HCT116 (cell line): Measurements from ENCODE around the gene FSHB. TPM values are rescaled to one million over a fixed set of nuclear protein-coding genes. Genes with fewer than 3 reads are reported as not detected.

Experiments used
- ATAC-seq: fragments of 200-7000 bp; cut with Tn5 transposase; 2 replicates; pipeline ENCODE4 v1.9.1; 2020; ENCODE audit warnings: mild to moderate bottlenecking, moderate library complexity
- BruUV-seq: library from RNA; stranded (reverse); fragments of 400-500 nt; replicated peaks from 2 replicates; lab custom pipeline; 2021; lab: Mats Ljungman, UMichigan
- CTCF ChIA-PET: fragments of 300-600 bp; sonication (Branson Sonifier 250); formaldehyde crosslinking; loops from one replicate; lab custom pipeline; 2021; ENCODE audit warnings: antibody characterized with exemption; lab: Charles Lee
- POLR2A ChIA-PET: fragments of 300-600, 350-600 bp; sonication (Branson Sonifier 250); formaldehyde crosslinking; loops from one replicate; lab custom pipeline; 2021; ENCODE audit warnings: antibody characterized with exemption; lab: Charles Lee
- RAD21 ChIA-PET, 2 experiments: fragments of 300-600 bp; sonication (Branson Sonifier 250); formaldehyde crosslinking; loops; one replicate each; lab custom pipeline; 2023; ENCODE audit warnings: low total read pairs in 2 of 2; ENCODE audit not compliant: uncharacterized antibody in 2 of 2, unreplicated experiment in 2 of 2, low non-redundant PET in 1 of 2; lab: Charles Lee
- DNase-seq: peaks from one replicate; pipeline ENCODE4 v3.0.0-alpha.2; 2010; ENCODE audit warnings: low read depth, low spot score
- H2AFZ ChIP-seq: fragments of 200-600 bp; shearing (Covaris generic), sonication (generic); 2 replicates; pipeline ENCODE4 v1.6.1; 2017; ENCODE audit warnings: low read depth, mixed run types, mixed read lengths, antibody characterized with exemption, low read length; ENCODE audit not compliant: poor library complexity, severe bottlenecking
- H3K27ac ChIP-seq: 2 replicates; pipeline ENCODE4 v1.5.1; 2012; ENCODE audit warnings: low read depth, low read length
- H3K27me3 ChIP-seq: fragments of 200-600 bp; sonication (generic); 2 replicates; pipeline ENCODE4 v1.6.1; 2016; ENCODE audit warnings: mixed run types, low read length, mixed read lengths; ENCODE audit not compliant: insufficient read depth
- H3K36me3 ChIP-seq, 2 experiments: fragments of 200-500 bp in 1 of 2; fragments of 200-600 bp in 1 of 2; sonication (Bioruptor generic) in 1 of 2; sonication (generic) in 1 of 2; 2 replicates each; pipeline versions ENCODE4 v1.5.1 to v1.6.1; 2014 to 2016; ENCODE audit warnings: low read length in 2 of 2, inconsistent platforms in 1 of 2, mixed read lengths in 1 of 2, mixed run types in 1 of 2; ENCODE audit not compliant: insufficient read depth in 2 of 2, control insufficient read depth in 1 of 2
- H3K4me1 ChIP-seq, 2 experiments: fragments of 200-600 bp in 1 of 2; sonication (generic) in 1 of 2; 2 replicates each; pipeline versions ENCODE4 v1.5.1 to v1.6.1; 2012 to 2017; ENCODE audit warnings: low read length in 2 of 2, inconsistent platforms in 1 of 2, mild to moderate bottlenecking in 1 of 2, mixed read lengths in 1 of 2, mixed run types in 1 of 2, moderate library complexity in 1 of 2; ENCODE audit not compliant: insufficient read depth in 2 of 2, control insufficient read depth in 1 of 2
- H3K4me2 ChIP-seq: fragments of 200-600 bp; sonication (generic); 2 replicates; pipeline ENCODE4 v1.6.1; 2017; ENCODE audit warnings: mixed run types, low read length, mixed read lengths
- H3K4me3 ChIP-seq, 2 experiments: fragments of 200-600 bp in 1 of 2; sonication (generic) in 1 of 2; replicated peaks in 1 of 2; 2 replicates each; pipeline ENCODE4 v1.5.1; 2011 to 2016; ENCODE audit warnings: low read length in 2 of 2, control low read depth in 1 of 2, low read depth in 1 of 2, mild to moderate bottlenecking in 1 of 2, mixed read lengths in 1 of 2, mixed run types in 1 of 2
- H3K79me2 ChIP-seq: fragments of 200-600 bp; sonication (generic); 2 replicates; pipeline ENCODE4 v1.6.1; 2017; ENCODE audit warnings: mild to moderate bottlenecking, mixed run types, low read length, moderate library complexity, mixed read lengths; ENCODE audit not compliant: insufficient read depth
- H3K9ac ChIP-seq: fragments of 200-600 bp; sonication (generic); 2 replicates; pipeline ENCODE4 v1.6.1; 2016; ENCODE audit warnings: low read length, mixed read lengths
- H3K9me2 ChIP-seq: fragments of 200-600 bp; sonication (generic), shearing (Covaris generic); 2 replicates; pipeline ENCODE4 v1.6.1; 2017; ENCODE audit warnings: mixed run types, mild to moderate bottlenecking, moderate library complexity; ENCODE audit not compliant: insufficient read depth
- H3K9me3 ChIP-seq, 2 experiments: fragments of 200-500 bp in 1 of 2; fragments of 200-600 bp in 1 of 2; sonication (Bioruptor generic) in 1 of 2; sonication (generic) in 1 of 2; 2 replicates each; pipeline ENCODE4 v1.6.1; 2014 to 2017; ENCODE audit warnings: low read length in 2 of 2, mixed read lengths in 2 of 2, inconsistent platforms in 1 of 2, low read depth in 1 of 2, mild to moderate bottlenecking in 1 of 2, mixed run types in 1 of 2, moderate library complexity in 1 of 2; ENCODE audit not compliant: control insufficient read depth in 1 of 2, insufficient read depth in 1 of 2
- H4K20me1 ChIP-seq: fragments of 200-600 bp; sonication (generic), shearing (Covaris generic); 2 replicates; pipeline ENCODE4 v1.6.1; 2017; ENCODE audit warnings: mixed run types, mild to moderate bottlenecking, moderate library complexity; ENCODE audit not compliant: insufficient read depth
- CBX3 ChIP-seq: IDR thresholded peaks from 2 replicates; pipeline ENCODE4 v1.6.1; 2012; ENCODE audit warnings: low read depth
- EGR1 ChIP-seq: IDR thresholded peaks from 2 replicates; pipeline ENCODE4 v1.6.1; 2012; ENCODE audit warnings: low read depth
- EZH2 ChIP-seq: fragments of 200-600 bp; sonication (generic); IDR thresholded peaks from 2 replicates; pipeline ENCODE4 v1.6.1; 2017; ENCODE audit warnings: antibody characterized with exemption, mixed run types
- EZH2phosphoT487 ChIP-seq: fragments of 200-600 bp; IDR thresholded peaks from 2 replicates; pipeline ENCODE4 v1.6.1; 2018; ENCODE audit warnings: antibody characterized with exemption, borderline replicate concordance
- FOSL1 ChIP-seq: IDR thresholded peaks from 2 replicates; pipeline ENCODE4 v1.6.1; 2012; ENCODE audit warnings: low read depth
- JUND ChIP-seq: IDR thresholded peaks from 2 replicates; pipeline ENCODE4 v1.6.1; 2012
- POLR2A ChIP-seq: IDR thresholded peaks from 2 replicates; pipeline ENCODE4 v1.7.0; 2011; ENCODE audit warnings: borderline replicate concordance; ENCODE audit not compliant: insufficient read depth, insufficient read length; ENCODE audit errors: extremely low read depth
- POLR2AphosphoS5 ChIP-seq: IDR thresholded peaks from 2 replicates; pipeline ENCODE4 v1.6.1; 2011; ENCODE audit warnings: mild to moderate bottlenecking, low read depth, low read length, moderate library complexity
- SIN3A ChIP-seq: IDR thresholded peaks from 2 replicates; pipeline ENCODE4 v1.6.1; 2012; ENCODE audit warnings: low read depth
- SRF ChIP-seq: IDR thresholded peaks from 2 replicates; pipeline ENCODE4 v1.6.1; 2012; ENCODE audit warnings: low read depth
- ZFX ChIP-seq: fragments of 450-650 bp; IDR thresholded peaks from 2 replicates; pipeline ENCODE4 v1.6.1; 2017
- intact Hi-C: fragments of 100-400 bp; cut with micrococcal nuclease; formaldehyde crosslinking; loops from 2 replicates; pipeline ENCODE4 v1.10.0; 2022
- total RNA-seq: library from RNA; stranded (reverse); gene quantifications from one replicate; pipeline ENCODE4 v1.2.1, GENCODE V29; 2021; ENCODE audit not compliant: unreplicated experiment
- TF ChIP-seq, protein P1 (sequence below): IDR thresholded peaks from 2 replicates; pipeline ENCODE4 v1.6.1; 2012
- TF ChIP-seq, protein P2 (sequence below): IDR thresholded peaks from 2 replicates; pipeline ENCODE4 v1.6.1; 2011; ENCODE audit warnings: mild to moderate bottlenecking, low read length, moderate library complexity; ENCODE audit not compliant: insufficient replicate concordance; ENCODE audit errors: extremely low read depth

The FSHB gene
- total RNA-seq, 1 experiment from 2014 or later: not detected

DNA sequence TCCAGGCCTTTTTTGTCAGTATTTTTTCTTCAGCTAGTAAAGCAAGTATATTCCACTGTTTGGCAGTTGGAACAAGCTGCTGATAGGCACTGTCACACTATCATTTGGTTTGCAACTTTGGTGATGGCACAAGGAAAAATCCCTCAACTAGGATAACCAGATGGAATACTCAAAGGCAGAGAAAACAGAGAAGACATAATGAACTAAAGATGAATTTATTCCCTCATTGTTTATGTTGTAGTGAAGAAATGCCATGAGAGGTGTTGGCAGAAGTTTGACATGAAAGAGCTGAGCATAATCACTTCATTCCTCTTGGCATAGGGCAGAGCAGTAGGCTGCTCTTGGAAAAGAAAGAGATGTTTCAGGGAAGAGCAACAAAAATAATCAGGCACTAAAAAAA lies 39.9 kb downstream of the FSHB start:
- ATAC-seq: no peak
- no peak overlapping the region for H3K4me2 ChIP-seq
- ChIA-PET POLR2A (no interaction called here), CTCF (no interaction called here), RAD21 (no interaction called here)
- H3K9me2 ChIP-seq: no peaks in the 10 kb centered on the region
- no peaks in the 10 kb centered on the region for H3K79me2 ChIP-seq
- H3K4me3 ChIP-seq: no peak overlapping the region
- BruUV-seq: no TSS peak
- H3K27me3 ChIP-seq: peaks cover 26% of the 10 kb centered on the region
- H2AFZ ChIP-seq: no peak overlapping the region
- no peak for DNase-seq
- no peaks in the 10 kb centered on the region for H4K20me1 ChIP-seq
- H3K36me3 ChIP-seq: no peaks in the 10 kb centered on the region
- H3K9ac ChIP-seq: no peak overlapping the region
- no peaks in the 10 kb centered on the region for H3K9me3 ChIP-seq
- H3K4me1 ChIP-seq: no peaks in the 10 kb centered on the region
- H3K27ac ChIP-seq: no peak overlapping the region
- intact Hi-C loops: no loop called here
- TF ChIP-seq, protein P1, sequence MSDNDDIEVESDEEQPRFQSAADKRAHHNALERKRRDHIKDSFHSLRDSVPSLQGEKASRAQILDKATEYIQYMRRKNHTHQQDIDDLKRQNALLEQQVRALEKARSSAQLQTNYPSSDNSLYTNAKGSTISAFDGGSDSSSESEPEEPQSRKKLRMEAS: no peak
- TF ChIP-seq EZH2phosphoT487 (no peak), ZFX (no peak), POLR2A (no peak), JUND (no peak), EZH2 (no peak), SIN3A (no peak), POLR2AphosphoS5 (no peak), EGR1 (no peak), FOSL1 (no peak), CBX3 (no peak), SRF (no peak)
- TF ChIP-seq, protein P2, sequence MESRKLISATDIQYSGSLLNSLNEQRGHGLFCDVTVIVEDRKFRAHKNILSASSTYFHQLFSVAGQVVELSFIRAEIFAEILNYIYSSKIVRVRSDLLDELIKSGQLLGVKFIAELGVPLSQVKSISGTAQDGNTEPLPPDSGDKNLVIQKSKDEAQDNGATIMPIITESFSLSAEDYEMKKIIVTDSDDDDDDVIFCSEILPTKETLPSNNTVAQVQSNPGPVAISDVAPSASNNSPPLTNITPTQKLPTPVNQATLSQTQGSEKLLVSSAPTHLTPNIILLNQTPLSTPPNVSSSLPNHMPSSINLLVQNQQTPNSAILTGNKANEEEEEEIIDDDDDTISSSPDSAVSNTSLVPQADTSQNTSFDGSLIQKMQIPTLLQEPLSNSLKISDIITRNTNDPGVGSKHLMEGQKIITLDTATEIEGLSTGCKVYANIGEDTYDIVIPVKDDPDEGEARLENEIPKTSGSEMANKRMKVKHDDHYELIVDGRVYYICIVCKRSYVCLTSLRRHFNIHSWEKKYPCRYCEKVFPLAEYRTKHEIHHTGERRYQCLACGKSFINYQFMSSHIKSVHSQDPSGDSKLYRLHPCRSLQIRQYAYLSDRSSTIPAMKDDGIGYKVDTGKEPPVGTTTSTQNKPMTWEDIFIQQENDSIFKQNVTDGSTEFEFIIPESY: no peak
- TF ChIP-seq, all 23 proteins: peak for 0
